ENCODE measurements around the gene MYH6. TPM values are rescaled to one million over a fixed set of nuclear protein-coding genes. Genes with fewer than 3 reads are reported as not detected.
"Not testable (repeated sequence)": the region's sequence is repeated elsewhere in the genome, so short reads cannot be mapped to it uniquely, and the experiment has no call there.

MYH6 gene
- total RNA-seq (ENCODE audit: unreplicated experiment) = 1.6 TPM
- long read RNA-seq, partial matches to known transcripts = 3 of 3 reads
- long read RNA-seq, other reads (novel, unspliced or antisense) = 0 of 3 reads

- peaks cover 26% of the 10 kb centered on the region for H3K27me3 Mint-ChIP-seq (ENCODE audit: unreplicated experiment)
- no peak within 1 kb of the TSS for H3K27ac Mint-ChIP-seq (ENCODE audit: unreplicated experiment)
Measured at GRCh38 chr14:23407516-23408306, at the start of gene MYH6. Gene MYH6, minus strand, starts transcription at chr14:23408273. Its CDS starts 1,050 bp downstream, at chr14:23407223.

GRCh38 chr14:23456883-23457586 lies 49.0 kb upstream of the MYH6 start:
- not testable (repeated sequence) for H3K27me3 Mint-ChIP-seq (ENCODE audit: unreplicated experiment); H3K9me3 Mint-ChIP-seq (ENCODE audit: unreplicated experiment); H3K4me3 Mint-ChIP-seq (ENCODE audit: unreplicated experiment); H3K27ac Mint-ChIP-seq (ENCODE audit: unreplicated experiment); DNase-seq (ENCODE audit: low spot score); H3K36me3 Mint-ChIP-seq (ENCODE audit: low read depth, unreplicated experiment)
- peaks cover 18% of the 10 kb centered on the region for H3K4me1 Mint-ChIP-seq (ENCODE audit: unreplicated experiment)

More at GRCh38 chr14:23407516-23408306, at the start of gene MYH6:
- no peak for DNase-seq (ENCODE audit: low spot score)
- H3K4me1 Mint-ChIP-seq (ENCODE audit: unreplicated experiment) = peaks cover 26% of the 10 kb centered on the region
- no peak for TF ChIP-seq CTCF (IDR thresholded peaks at IDR 0.05; ENCODE audit: unreplicated experiment)
- peaks cover 7% of the 10 kb centered on the region for H3K36me3 Mint-ChIP-seq (ENCODE audit: low read depth, unreplicated experiment)
- H3K9me3 Mint-ChIP-seq (ENCODE audit: unreplicated experiment) = no peaks in the 10 kb centered on the region
- no peak within 1 kb of the TSS for H3K4me3 Mint-ChIP-seq (ENCODE audit: unreplicated experiment)

- H3K27me3 Mint-ChIP-seq (ENCODE audit: unreplicated experiment) = no peaks in the 10 kb centered on the region
Measured at GRCh38 chr14:23454445-23454856, 46.4 kb upstream of the MYH6 start.

GRCh38 chr14:23452237-23452636 lies 44.2 kb upstream of the MYH6 start:
- Mint-ChIP-seq H3K36me3 (ENCODE audit: low read depth, unreplicated experiment) (no peaks in the 10 kb centered on the region), H3K27ac (ENCODE audit: unreplicated experiment) (no peak overlapping the region), H3K27me3 (ENCODE audit: unreplicated experiment) (peaks cover 1% of the 10 kb centered on the region), H3K4me1 (ENCODE audit: unreplicated experiment) (peaks cover 18% of the 10 kb centered on the region), H3K9me3 (ENCODE audit: unreplicated experiment) (no peaks in the 10 kb centered on the region), H3K4me3 (ENCODE audit: unreplicated experiment) (no peak overlapping the region)
- DNase-seq (ENCODE audit: low spot score) = no peak
- TF ChIP-seq CTCF (IDR thresholded peaks at IDR 0.05; ENCODE audit: unreplicated experiment) = no peak

More at GRCh38 chr14:23454445-23454856, 46.4 kb upstream of the MYH6 start:
- Mint-ChIP-seq H3K4me1 (ENCODE audit: unreplicated experiment) (peaks cover 18% of the 10 kb centered on the region), H3K27ac (ENCODE audit: unreplicated experiment) (peak overlapping the region; percentile 83), H3K9me3 (ENCODE audit: unreplicated experiment) (no peaks in the 10 kb centered on the region), H3K36me3 (ENCODE audit: low read depth, unreplicated experiment) (no peaks in the 10 kb centered on the region), H3K4me3 (ENCODE audit: unreplicated experiment) (no peak overlapping the region)
- peak; percentile 21 for DNase-seq (ENCODE audit: low spot score)
- TF ChIP-seq CTCF (IDR thresholded peaks at IDR 0.05; ENCODE audit: unreplicated experiment) = no peak

- Mint-ChIP-seq H3K27ac (ENCODE audit: unreplicated experiment) (no peak overlapping the region), H3K27me3 (ENCODE audit: unreplicated experiment) (peaks cover 1% of the 10 kb centered on the region), H3K4me3 (ENCODE audit: unreplicated experiment) (no peak overlapping the region), H3K36me3 (ENCODE audit: low read depth, unreplicated experiment) (no peaks in the 10 kb centered on the region), H3K9me3 (ENCODE audit: unreplicated experiment) (no peaks in the 10 kb centered on the region), H3K4me1 (ENCODE audit: unreplicated experiment) (peaks cover 18% of the 10 kb centered on the region)
- no peak for TF ChIP-seq CTCF (IDR thresholded peaks at IDR 0.05; ENCODE audit: unreplicated experiment)
- DNase-seq (ENCODE audit: low spot score) = no peak
Measured at GRCh38 chr14:23450379-23450778, 42.3 kb upstream of the MYH6 start.
